SK-N-SH treated with all-trans-retinoic acid at 6 μM for 48 hours (cell line): Measurements from ENCODE around the gene LEO1.

ENCODE experiments used
- ATAC-seq: fragments of 200-7000 bp; cut with Tn5 transposase; 3 replicates; pipeline ENCODE4 v1.9.1; 2020; ENCODE audit warnings: mild to moderate bottlenecking, moderate library complexity
- ARNTL ChIP-seq: fragments of 450-650 bp; formaldehyde crosslinking; IDR thresholded peaks from 2 replicates; pipeline ENCODE4 v1.5.0; 2020; ENCODE audit warnings: low read depth, mild to moderate bottlenecking, moderate library complexity, borderline replicate concordance
- BACH2 ChIP-seq: fragments of 250-450 bp; sonication (Bioruptor Pico); IDR thresholded peaks from 2 replicates; pipeline ENCODE4 v1.9.0; 2021; ENCODE audit warnings: mild to moderate bottlenecking, borderline replicate concordance
- CSDC2 ChIP-seq: fragments of 250-450 bp; sonication (Bioruptor Pico); IDR thresholded peaks from 2 replicates; pipeline ENCODE4 v1.5.0; 2020; ENCODE audit warnings: mild to moderate bottlenecking, moderate library complexity
- ESRRG ChIP-seq: fragments of 250-450 bp; sonication (Bioruptor Pico); IDR thresholded peaks from 2 replicates; pipeline ENCODE4 v1.6.1; 2021; ENCODE audit warnings: mild to moderate bottlenecking
- GLIS3 ChIP-seq: fragments of 250-450 bp; sonication (Bioruptor Pico); IDR thresholded peaks from 2 replicates; pipeline ENCODE4 v1.5.0; 2020; ENCODE audit warnings: mild to moderate bottlenecking, moderate library complexity
- ISL1 ChIP-seq: fragments of 250-450 bp; sonication (Bioruptor Pico); IDR thresholded peaks from 2 replicates; pipeline ENCODE4 v2.1.2; 2022; ENCODE audit warnings: mild to moderate bottlenecking, moderate library complexity
- OSR1 ChIP-seq: fragments of 250-450 bp; sonication (Bioruptor Pico); IDR thresholded peaks from 2 replicates; pipeline ENCODE4 v1.8.0; 2022; ENCODE audit warnings: moderate library complexity, mild to moderate bottlenecking, inconsistent platforms
- POU6F1 ChIP-seq: fragments of 250-450 bp; sonication (Bioruptor Pico); IDR thresholded peaks from 2 replicates; pipeline ENCODE4 v1.8.0; 2021; ENCODE audit warnings: low read depth, mild to moderate bottlenecking, moderate library complexity, borderline replicate concordance
- PPARA ChIP-seq: fragments of 250-450 bp; sonication (Bioruptor Pico); IDR thresholded peaks from 2 replicates; pipeline ENCODE4 v1.5.0; 2020; ENCODE audit warnings: mild to moderate bottlenecking, borderline replicate concordance
- RARB ChIP-seq: fragments of 250-450 bp; sonication (Bioruptor Pico); IDR thresholded peaks from 2 replicates; pipeline ENCODE4 v1.8.0; 2021; ENCODE audit warnings: mild to moderate bottlenecking, moderate library complexity
- SNAI2 ChIP-seq: fragments of 250-450 bp; sonication (Bioruptor Pico); IDR thresholded peaks from 2 replicates; pipeline ENCODE4 v1.5.0; 2020; ENCODE audit warnings: mild to moderate bottlenecking, moderate library complexity
- TCF4 ChIP-seq: fragments of 250-450 bp; sonication (Bioruptor Pico); IDR thresholded peaks from 2 replicates; pipeline ENCODE4 v1.8.0; 2021; ENCODE audit warnings: mild to moderate bottlenecking, moderate library complexity, borderline replicate concordance
- TOX ChIP-seq: fragments of 250-450 bp; sonication (Bioruptor Pico); IDR thresholded peaks from 2 replicates; pipeline ENCODE4 v1.8.0; 2021; ENCODE audit warnings: mild to moderate bottlenecking, moderate library complexity, borderline replicate concordance
- ZC3H10 ChIP-seq: fragments of 250-450 bp; sonication (Bioruptor Pico); IDR thresholded peaks from 2 replicates; pipeline ENCODE4 v1.5.1; 2021; ENCODE audit warnings: mild to moderate bottlenecking, moderate library complexity
- ZFP3 ChIP-seq: fragments of 250-450 bp; sonication (Bioruptor Pico); IDR thresholded peaks from 2 replicates; pipeline ENCODE4 v1.5.0; 2020; ENCODE audit warnings: mild to moderate bottlenecking, moderate library complexity
- ZNF565 ChIP-seq: fragments of 450-650 bp; formaldehyde crosslinking; conservative IDR thresholded peaks from 2 replicates; pipeline ENCODE4 v1.5.0; 2020; ENCODE audit warnings: low read depth, mild to moderate bottlenecking, moderate library complexity
- ZNF70 ChIP-seq: fragments of 450-650 bp; formaldehyde crosslinking; IDR thresholded peaks from 2 replicates; pipeline ENCODE4 v1.5.0; 2020; ENCODE audit warnings: mild to moderate bottlenecking, moderate library complexity
- ZNF8 ChIP-seq: fragments of 450-650 bp; formaldehyde crosslinking; IDR thresholded peaks from 2 replicates; pipeline ENCODE4 v1.5.0; 2020; ENCODE audit warnings: mild to moderate bottlenecking, moderate library complexity
- TF ChIP-seq, protein P1 (sequence below): fragments of 250-450 bp; sonication (Bioruptor Pico); IDR thresholded peaks from 2 replicates; pipeline ENCODE4 v1.5.1; 2021; ENCODE audit warnings: mild to moderate bottlenecking, moderate library complexity
- TF ChIP-seq, protein P2 (sequence below): fragments of 250-450 bp; sonication (Bioruptor Pico); IDR thresholded peaks from 2 replicates; pipeline ENCODE4 v1.8.0; 2020; ENCODE audit warnings: mild to moderate bottlenecking, moderate library complexity, borderline replicate concordance
- TF ChIP-seq, protein P3 (sequence below): fragments of 250-450 bp; sonication (Bioruptor Pico); IDR thresholded peaks from 2 replicates; pipeline ENCODE4 v1.5.1; 2020; ENCODE audit warnings: low read depth, mild to moderate bottlenecking, moderate library complexity

Gene LEO1

DNA sequence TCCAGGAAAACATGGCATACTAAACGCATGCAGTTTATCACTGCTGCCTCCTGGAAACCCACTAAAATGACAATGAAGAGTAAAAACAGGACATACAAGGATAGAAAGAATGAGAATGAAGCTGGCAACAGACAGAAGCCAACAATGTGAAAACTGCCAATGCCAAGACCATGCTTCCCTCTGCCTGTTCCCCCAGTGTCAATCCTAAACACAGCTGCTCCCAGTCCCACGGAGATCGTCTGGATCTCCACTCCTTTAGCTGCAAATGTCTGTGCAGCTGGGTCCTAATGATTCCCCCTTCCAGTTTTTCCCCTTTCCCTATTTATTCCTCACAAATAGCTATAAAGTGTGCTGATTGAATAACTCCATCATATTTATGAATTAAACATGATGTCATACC, 16.1 kb downstream of the LEO1 start (continued):
- TF ChIP-seq, protein P1, sequence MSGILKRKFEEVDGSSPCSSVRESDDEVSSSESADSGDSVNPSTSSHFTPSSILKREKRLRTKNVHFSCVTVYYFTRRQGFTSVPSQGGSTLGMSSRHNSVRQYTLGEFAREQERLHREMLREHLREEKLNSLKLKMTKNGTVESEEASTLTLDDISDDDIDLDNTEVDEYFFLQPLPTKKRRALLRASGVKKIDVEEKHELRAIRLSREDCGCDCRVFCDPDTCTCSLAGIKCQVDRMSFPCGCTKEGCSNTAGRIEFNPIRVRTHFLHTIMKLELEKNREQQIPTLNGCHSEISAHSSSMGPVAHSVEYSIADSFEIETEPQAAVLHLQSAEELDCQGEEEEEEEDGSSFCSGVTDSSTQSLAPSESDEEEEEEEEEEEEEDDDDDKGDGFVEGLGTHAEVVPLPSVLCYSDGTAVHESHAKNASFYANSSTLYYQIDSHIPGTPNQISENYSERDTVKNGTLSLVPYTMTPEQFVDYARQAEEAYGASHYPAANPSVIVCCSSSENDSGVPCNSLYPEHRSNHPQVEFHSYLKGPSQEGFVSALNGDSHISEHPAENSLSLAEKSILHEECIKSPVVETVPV (CRISPR knock-in tag): no peak
- no peak for TF ChIP-seq ZNF565 (CRISPR knock-in tag)
- TF ChIP-seq ZFP3: no peak
- TF ChIP-seq ARNTL: no peak
- no peak for TF ChIP-seq SNAI2 (CRISPR knock-in tag)

GRCh38 chr15:51952805-51953204, 18.8 kb downstream of the LEO1 start:
- TF ChIP-seq, protein P2, sequence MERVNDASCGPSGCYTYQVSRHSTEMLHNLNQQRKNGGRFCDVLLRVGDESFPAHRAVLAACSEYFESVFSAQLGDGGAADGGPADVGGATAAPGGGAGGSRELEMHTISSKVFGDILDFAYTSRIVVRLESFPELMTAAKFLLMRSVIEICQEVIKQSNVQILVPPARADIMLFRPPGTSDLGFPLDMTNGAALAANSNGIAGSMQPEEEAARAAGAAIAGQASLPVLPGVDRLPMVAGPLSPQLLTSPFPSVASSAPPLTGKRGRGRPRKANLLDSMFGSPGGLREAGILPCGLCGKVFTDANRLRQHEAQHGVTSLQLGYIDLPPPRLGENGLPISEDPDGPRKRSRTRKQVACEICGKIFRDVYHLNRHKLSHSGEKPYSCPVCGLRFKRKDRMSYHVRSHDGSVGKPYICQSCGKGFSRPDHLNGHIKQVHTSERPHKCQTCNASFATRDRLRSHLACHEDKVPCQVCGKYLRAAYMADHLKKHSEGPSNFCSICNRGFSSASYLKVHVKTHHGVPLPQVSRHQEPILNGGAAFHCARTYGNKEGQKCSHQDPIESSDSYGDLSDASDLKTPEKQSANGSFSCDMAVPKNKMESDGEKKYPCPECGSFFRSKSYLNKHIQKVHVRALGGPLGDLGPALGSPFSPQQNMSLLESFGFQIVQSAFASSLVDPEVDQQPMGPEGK: no peak
- TF ChIP-seq ARNTL (no peak), SNAI2 (CRISPR knock-in tag) (no peak), GLIS3 (CRISPR knock-in tag) (no peak), ZNF70 (CRISPR knock-in tag) (no peak), OSR1 (CRISPR knock-in tag) (no peak), RARB (CRISPR knock-in tag) (no peak), ZFP3 (no peak), POU6F1 (CRISPR knock-in tag) (no peak)
- ATAC-seq: no peak

DNA sequence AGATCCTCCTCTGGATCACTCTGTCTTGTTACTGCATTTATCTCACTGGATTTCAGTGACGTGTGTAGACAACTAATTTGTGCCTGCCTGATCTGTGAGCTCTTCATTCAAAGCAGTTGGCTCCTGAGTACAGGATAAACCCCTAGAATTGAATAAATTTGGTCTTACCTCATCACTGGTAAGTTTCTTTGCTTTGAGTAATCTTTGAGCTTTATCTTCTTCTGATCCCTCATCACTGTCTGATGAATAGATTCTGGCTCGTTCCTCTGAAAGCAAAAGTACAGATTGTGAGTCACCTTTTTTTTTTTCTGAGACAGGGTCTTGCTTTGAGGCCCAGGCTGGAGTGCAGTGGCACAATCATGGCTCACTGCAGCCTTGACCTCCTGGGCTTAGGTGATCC, 24.5 kb downstream of the LEO1 start:
- ATAC-seq: no peak
- TF ChIP-seq ZNF8 (CRISPR knock-in tag) (no peak), PPARA (CRISPR knock-in tag) (no peak)
- TF ChIP-seq, all 23 proteins: peak for 0

DNA sequence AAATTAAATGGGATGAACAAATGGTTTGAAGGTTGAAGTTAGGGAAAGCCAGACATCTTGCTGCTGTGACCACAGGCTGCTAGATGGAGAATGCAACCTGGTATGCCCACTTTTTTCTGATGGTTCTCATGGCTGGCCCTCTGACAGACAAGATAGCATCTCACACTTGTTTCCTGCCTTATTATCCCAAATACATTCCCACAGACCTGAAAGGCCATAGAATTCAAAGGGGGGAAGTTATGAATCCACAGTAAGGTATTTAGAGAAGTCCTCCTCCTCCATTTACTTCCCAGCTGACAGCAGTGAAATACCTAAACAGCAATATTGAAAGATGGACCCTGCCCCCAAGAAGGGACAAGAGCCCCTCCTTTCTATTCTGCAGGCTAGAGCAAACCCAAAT, 32.4 kb downstream of the LEO1 start:
- no peak; the same call in none of the 3 replicates for ATAC-seq
- no peak for TF ChIP-seq ZC3H10 (CRISPR knock-in tag)
- TF ChIP-seq ZFP3: no peak
- no peak for TF ChIP-seq SNAI2 (CRISPR knock-in tag)
- no peak for TF ChIP-seq ESRRG (CRISPR knock-in tag)
- TF ChIP-seq PPARA (CRISPR knock-in tag): no peak
- no peak for TF ChIP-seq ZNF565 (CRISPR knock-in tag)
- no peak for TF ChIP-seq ISL1 (CRISPR knock-in tag)
- no peak for TF ChIP-seq TCF4 (CRISPR knock-in tag)
- no peak for TF ChIP-seq ARNTL
- no peak for TF ChIP-seq TOX (CRISPR knock-in tag)

DNA sequence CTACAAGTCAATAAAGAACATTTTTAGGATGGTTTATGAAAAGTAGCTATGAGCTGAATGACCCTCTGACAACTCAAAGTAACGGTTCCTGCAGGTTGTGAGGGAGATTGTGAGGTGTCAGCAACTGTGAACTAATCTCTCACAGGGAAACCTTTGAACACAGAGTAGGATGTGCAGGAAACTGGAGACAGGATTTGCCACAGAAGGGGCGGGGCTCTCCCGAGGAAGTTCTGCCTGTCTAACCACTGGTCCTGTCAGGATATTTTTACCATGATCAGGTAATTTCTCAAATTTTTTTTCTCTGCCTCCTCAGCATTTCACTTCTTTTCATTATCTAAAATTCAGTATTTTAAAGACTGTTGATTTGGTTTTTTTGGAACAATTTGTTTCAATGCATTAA, 33.3 kb downstream of the LEO1 start:
- ATAC-seq: no peak
- TF ChIP-seq ZNF565 (CRISPR knock-in tag) (no peak), ZFP3 (no peak), RARB (CRISPR knock-in tag) (no peak), TOX (CRISPR knock-in tag) (no peak), CSDC2 (CRISPR knock-in tag) (no peak), POU6F1 (CRISPR knock-in tag) (no peak), BACH2 (CRISPR knock-in tag) (no peak), ZNF70 (CRISPR knock-in tag) (no peak), ARNTL (no peak), GLIS3 (CRISPR knock-in tag) (no peak), TCF4 (CRISPR knock-in tag) (no peak), OSR1 (CRISPR knock-in tag) (no peak), ESRRG (CRISPR knock-in tag) (no peak), ZNF8 (CRISPR knock-in tag) (no peak), PPARA (CRISPR knock-in tag) (no peak)
- TF ChIP-seq, protein P2: no peak
- TF ChIP-seq, protein P1 (CRISPR knock-in tag): no peak
- TF ChIP-seq, protein P3, sequence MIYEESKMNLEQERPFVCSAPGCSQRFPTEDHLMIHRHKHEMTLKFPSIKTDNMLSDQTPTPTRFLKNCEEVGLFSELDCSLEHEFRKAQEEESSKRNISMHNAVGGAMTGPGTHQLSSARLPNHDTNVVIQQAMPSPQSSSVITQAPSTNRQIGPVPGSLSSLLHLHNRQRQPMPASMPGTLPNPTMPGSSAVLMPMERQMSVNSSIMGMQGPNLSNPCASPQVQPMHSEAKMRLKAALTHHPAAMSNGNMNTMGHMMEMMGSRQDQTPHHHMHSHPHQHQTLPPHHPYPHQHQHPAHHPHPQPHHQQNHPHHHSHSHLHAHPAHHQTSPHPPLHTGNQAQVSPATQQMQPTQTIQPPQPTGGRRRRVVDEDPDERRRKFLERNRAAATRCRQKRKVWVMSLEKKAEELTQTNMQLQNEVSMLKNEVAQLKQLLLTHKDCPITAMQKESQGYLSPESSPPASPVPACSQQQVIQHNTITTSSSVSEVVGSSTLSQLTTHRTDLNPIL (CRISPR knock-in tag): no peak
